ENCODE data around the gene SLC25A38. TPM values are rescaled to one million over a fixed set of nuclear protein-coding genes. Genes with fewer than 3 reads are reported as not detected.
"Not testable (repeated sequence)": the region's sequence is repeated elsewhere in the genome, so short reads cannot be mapped to it uniquely, and the experiment has no call there.

SLC25A38 gene
- total RNA-seq, 2 donors from 2014 or later = 14.3 to 15.7 TPM

DNA sequence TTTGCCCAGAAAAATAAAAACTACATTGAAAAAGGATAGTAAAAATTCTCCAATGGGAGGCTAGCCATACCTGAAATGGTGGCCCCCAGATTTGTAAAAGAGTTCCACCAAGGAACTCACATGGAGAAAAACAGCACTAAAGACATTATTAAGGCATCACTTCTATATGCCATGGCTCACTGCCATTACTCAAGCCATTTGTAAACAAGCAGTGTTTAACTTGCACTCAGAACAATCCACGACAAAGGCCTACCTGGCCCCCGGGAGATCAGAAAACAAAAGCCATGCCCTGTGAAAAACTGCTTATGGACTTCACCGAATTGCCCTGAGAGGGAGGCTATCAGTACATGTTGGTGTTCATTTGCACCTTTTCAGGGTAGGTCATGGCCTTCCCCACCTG is 34.1 kb upstream of the SLC25A38 start:
- no peak for TF ChIP-seq CTCF (IDR thresholded peaks at IDR 0.05)
- H3K9me3 ChIP-seq = no peaks in the 10 kb centered on the region
- no peak for DNase-seq (ENCODE audit: low spot score)

DNA sequence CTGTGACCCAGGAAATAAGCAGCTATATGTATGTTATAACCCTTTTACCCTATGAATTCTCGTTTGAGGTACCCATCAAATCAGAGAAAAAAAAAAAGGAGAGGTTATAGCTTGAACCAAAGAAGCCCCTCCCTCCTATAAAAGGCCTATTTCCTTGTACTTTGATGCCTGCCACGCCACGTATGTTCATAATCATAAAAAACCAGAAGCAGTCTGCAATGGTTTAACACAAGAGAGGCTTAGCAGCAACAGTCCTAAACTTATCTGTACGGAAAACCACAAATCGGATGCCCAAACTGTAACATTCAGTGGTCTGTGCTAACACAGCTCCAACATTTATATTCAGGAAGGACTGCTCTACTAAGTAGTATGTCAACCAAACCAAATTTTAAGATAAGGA is 32.5 kb upstream of the SLC25A38 start:
- DNase-seq (ENCODE audit: low spot score) = no peak

More for the DNA sequence above, 34.1 kb upstream of the SLC25A38 start:
- H3K4me1 ChIP-seq = no peaks in the 10 kb centered on the region
- H3K4me3 ChIP-seq = no peak overlapping the region
- H3K36me3 ChIP-seq = no peaks in the 10 kb centered on the region
- no peak overlapping the region for H3K27ac ChIP-seq
- H3K27me3 ChIP-seq = no peaks in the 10 kb centered on the region

DNA sequence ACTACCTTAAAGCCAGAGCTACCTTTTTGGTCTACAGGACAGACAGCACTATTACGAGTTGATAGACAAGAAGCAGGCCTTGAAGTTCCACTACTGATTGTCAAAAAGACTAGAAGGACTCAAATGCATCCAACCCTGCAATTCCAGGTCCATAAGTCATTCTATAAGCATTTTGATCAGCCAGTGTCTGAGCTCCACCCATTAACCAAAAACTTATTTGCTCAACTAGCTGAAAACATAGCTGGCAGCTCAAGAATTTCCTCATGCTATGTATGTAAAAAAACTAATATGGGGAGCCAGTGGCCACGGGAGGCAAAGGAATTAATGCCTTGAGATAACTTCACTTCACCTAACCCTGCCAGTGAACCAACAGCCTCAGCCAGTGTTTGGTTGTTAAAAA is 32.0 kb upstream of the SLC25A38 start:
- H3K36me3 ChIP-seq; H3K4me3 ChIP-seq; H3K9me3 ChIP-seq; H3K4me1 ChIP-seq; H3K27ac ChIP-seq; H3K27me3 ChIP-seq; DNase-seq (ENCODE audit: low spot score): not testable (repeated sequence)

More for the DNA sequence above, 32.5 kb upstream of the SLC25A38 start:
- TF ChIP-seq CTCF (IDR thresholded peaks at IDR 0.05) = no peak
- Histone ChIP-seq H3K4me3 (no peak overlapping the region), H3K4me1 (no peaks in the 10 kb centered on the region), H3K27ac (no peak overlapping the region), H3K36me3 (no peaks in the 10 kb centered on the region), H3K27me3 (no peaks in the 10 kb centered on the region), H3K9me3 (no peaks in the 10 kb centered on the region)

GRCh38 chr3:39353168-39353927 is 29.8 kb upstream of the SLC25A38 start:
- not testable (repeated sequence) for H3K9me3 ChIP-seq; H3K27ac ChIP-seq; H3K4me3 ChIP-seq; H3K27me3 ChIP-seq; H3K36me3 ChIP-seq; DNase-seq (ENCODE audit: low spot score); H3K4me1 ChIP-seq

DNA sequence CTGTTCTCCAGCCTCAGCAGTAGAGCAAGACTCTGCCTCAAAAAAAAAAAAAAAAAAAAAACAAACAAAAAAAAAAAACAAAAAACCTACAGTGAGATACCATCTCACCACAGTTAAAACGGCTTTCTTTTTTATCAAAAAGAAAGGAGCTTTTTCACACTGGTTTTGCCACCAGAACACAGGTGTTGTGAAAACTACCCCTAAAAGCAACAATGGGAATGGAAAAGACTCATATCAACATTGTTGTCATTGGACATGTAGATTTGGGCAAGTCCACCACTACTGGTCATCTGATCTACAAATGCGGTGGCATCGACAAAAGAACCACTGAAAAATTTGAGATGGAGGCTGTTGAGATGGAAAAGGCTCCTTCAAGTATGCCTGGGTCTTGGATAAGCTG is 24.8 kb upstream of the SLC25A38 start:
- H3K4me3 ChIP-seq = no peak overlapping the region
- peaks cover 0 to 6% of the 10 kb centered on the region in 2 donors for H3K4me1 ChIP-seq
- no peaks in the 10 kb centered on the region for H3K9me3 ChIP-seq
- no peak for DNase-seq (ENCODE audit: low spot score)
- no peaks in the 10 kb centered on the region for H3K27me3 ChIP-seq
- H3K36me3 ChIP-seq = no peaks in the 10 kb centered on the region
- no peak overlapping the region for H3K27ac ChIP-seq
- TF ChIP-seq CTCF (IDR thresholded peaks at IDR 0.05) = no peak

DNA sequence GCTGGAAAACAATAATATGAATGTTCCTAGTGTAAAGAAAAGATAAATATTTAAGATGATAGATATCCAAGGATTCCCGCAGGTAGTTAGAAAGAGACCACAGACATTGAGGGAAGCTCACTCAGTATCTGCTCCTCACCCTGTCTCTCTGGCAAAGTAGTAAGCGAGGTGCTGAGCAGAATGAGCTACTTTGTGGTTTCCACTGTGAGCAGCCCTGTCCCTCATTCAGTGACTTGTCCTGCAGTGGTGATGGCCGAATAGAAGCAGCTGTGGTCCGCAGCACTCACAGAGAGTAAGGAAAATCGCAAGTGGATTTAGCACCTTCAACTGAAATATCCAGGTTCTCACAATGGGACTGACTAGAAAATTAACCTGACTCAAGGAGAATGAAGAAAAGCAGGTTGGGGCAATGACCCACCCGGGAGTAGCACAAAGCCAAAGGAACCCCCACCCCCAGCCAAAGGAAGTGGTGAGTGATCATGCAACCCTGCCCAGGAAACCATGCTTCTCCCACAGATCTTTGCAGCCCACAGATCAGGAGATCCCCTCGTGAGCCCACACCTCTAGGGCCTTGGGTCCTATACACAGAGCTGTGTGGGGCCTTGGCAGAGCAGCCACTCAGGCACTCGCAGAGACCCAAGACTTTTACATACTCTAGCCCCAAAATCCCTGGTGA is 21.8 kb upstream of the SLC25A38 start:
- no peak for TF ChIP-seq CTCF (IDR thresholded peaks at IDR 0.05)
- H3K9me3 ChIP-seq = no peaks in the 10 kb centered on the region
- H3K36me3 ChIP-seq = no peaks in the 10 kb centered on the region
- H3K27ac ChIP-seq = no peak overlapping the region
- H3K27me3 ChIP-seq = no peaks in the 10 kb centered on the region
- H3K4me3 ChIP-seq = no peak overlapping the region
- peaks cover 0 to 6% of the 10 kb centered on the region in 2 donors for H3K4me1 ChIP-seq
- no peak for DNase-seq (ENCODE audit: low spot score)
